G401 (cell line): ENCODE results near the gene POLE. TPM values are rescaled to one million over a fixed set of nuclear protein-coding genes. Genes with fewer than 3 reads are reported as not detected.

Source experiments
- DNase-seq: peaks from one replicate; pipeline ENCODE4 v3.0.0-alpha.2; 2015; ENCODE audit warnings: low spot score
- in situ Hi-C: cut with HindIII; loops from 2 replicates; pipeline ENCODE4 v1.10.0; 2016; ENCODE audit warnings: low sequenced_read_pairs, mixed read lengths
- total RNA-seq: library from RNA; depleted of rRNA; stranded (reverse); fragments of >200 nt; shearing (Covaris generic); gene quantifications from 2 replicates; pipeline ENCODE4 v1.2.3, GENCODE V29; 2014; rRNA removed

The POLE gene
- total RNA-seq, 1 experiment from 2014 or later: 30.9 TPM

DNA sequence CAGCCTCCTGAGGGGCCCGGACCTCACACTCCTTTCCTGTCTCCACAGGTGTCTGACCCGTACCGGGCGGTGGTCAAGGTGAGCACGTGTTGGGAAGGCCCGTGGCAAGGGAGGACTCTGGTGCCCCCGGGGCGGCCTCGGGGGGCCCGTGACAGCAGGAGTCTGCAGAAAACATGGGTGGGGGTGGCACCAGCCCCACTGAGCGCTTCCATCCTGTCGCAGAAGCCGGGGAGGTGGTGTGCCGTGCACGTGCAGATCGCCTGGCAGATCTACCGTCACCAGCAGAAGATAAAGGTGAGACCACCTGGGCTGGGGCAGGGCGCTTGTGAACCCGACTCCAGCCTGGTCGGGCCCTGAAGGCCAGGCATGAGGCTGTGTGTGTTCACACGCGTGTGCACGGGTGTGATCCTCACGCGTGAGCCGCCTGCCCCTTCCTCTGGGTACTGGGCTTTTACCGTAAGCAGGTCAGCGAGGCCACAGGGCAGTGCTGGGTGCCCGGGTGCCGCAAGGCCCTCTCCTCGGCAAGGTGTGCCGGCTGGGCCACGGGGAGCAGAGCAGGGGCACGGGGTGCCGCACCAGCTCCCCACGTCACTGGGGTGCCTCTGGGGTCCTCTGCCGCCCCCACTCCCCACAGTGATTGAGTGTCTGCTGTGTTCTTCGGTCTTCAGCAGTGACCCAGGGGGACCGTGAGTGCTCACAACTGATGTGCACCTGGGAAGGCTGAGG, 112.7 kb downstream of the POLE start:
- no peak for DNase-seq
- in situ Hi-C loops: no loop called here

Other genes with a start within 250 kb of the POLE start
- 9.5 and 10.2 TPM in 2 replicates for gene FBRSL1, start 197.2 kb downstream of the POLE start, total RNA-seq
- gene LRCOL1, start 76.8 kb downstream of the POLE start, total RNA-seq: not detected in 2 replicates
- 0.17 and 0.43 TPM in 2 replicates for gene P2RX2, start 68.6 kb downstream of the POLE start, total RNA-seq
- 83.5 and 127 TPM in 2 replicates for gene PXMP2, start 245 bp upstream of the POLE start, total RNA-seq
- 112 and 121 TPM in 2 replicates for gene PGAM5, start 23.5 kb upstream of the POLE start, total RNA-seq
- 27.9 and 34.3 TPM in 2 replicates for gene ANKLE2, start 74.5 kb upstream of the POLE start, total RNA-seq
- 13.6 and 24.7 TPM in 2 replicates for gene GOLGA3, start 141.5 kb upstream of the POLE start, total RNA-seq
- gene CHFR, start 200.3 kb upstream of the POLE start, total RNA-seq: 32.5 and 38.6 TPM in 2 replicates